D721Med (cell line): Measurements from ENCODE around the gene ZCCHC2.
A peak's percentile ranks its signal among the peaks of the same experiment; 100 is the strongest.

Experiments used
- DNase-seq: peaks from one replicate; pipeline ENCODE4 v3.0.0; 2011; ENCODE audit warnings: low spot score; ENCODE audit not compliant: insufficient read length
- FAIRE-seq: peaks from 2 replicates; lab custom pipeline; 2011; peaks lifted over from hg19 to GRCh38; lab: Jason Lieb, UNC
- CTCF ChIP-seq: IDR thresholded peaks from 2 replicates; pipeline ENCODE4 v1.5.1; 2012; ENCODE audit warnings: mild to moderate bottlenecking, control low read depth; ENCODE audit not compliant: insufficient read depth; ENCODE audit errors: missing control alignments

ZCCHC2 gene

GRCh38 chr18:62526098-62527025 is 3.5 kb downstream of the ZCCHC2 start:
- no peak for TF ChIP-seq CTCF
- DNase-seq (peak; percentile 99), FAIRE-seq (no peak)

- FAIRE-seq (no peak), DNase-seq (no peak)
- TF ChIP-seq CTCF, result no peak
These were observed 6.8 kb downstream of the ZCCHC2 start for GRCh38 chr18:62529597-62529996.

GRCh38 chr18:62531078-62531477 is 8.3 kb downstream of the ZCCHC2 start:
- FAIRE-seq, result no peak
- TF ChIP-seq CTCF, result no peak
- no peak for DNase-seq

- no peak for DNase-seq
- TF ChIP-seq CTCF, result no peak
- FAIRE-seq, result peak; percentile 94
These were observed 9.1 kb downstream of the ZCCHC2 start for GRCh38 chr18:62531931-62532330.

- FAIRE-seq (no peak), DNase-seq (no peak)
- TF ChIP-seq CTCF, result no peak
These were observed 13.2 kb downstream of the ZCCHC2 start for GRCh38 chr18:62536005-62536404.

- FAIRE-seq (peak; percentile 99), DNase-seq (no peak)
- TF ChIP-seq CTCF, result no peak
These were observed 14.4 kb downstream of the ZCCHC2 start for GRCh38 chr18:62537042-62537894.
